ENCODE results near the gene ARL11.

DNA sequence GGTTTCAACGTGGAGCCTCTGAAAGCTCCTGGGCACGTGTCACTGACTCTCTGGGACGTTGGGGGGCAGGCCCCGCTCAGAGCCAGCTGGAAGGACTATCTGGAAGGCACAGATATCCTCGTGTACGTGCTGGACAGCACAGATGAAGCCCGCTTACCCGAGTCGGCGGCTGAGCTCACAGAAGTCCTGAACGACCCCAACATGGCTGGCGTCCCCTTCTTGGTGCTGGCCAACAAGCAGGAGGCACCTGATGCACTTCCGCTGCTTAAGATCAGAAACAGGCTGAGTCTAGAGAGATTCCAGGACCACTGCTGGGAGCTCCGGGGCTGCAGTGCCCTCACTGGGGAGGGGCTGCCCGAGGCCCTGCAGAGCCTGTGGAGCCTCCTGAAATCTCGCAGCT, 2.3 kb downstream of the ARL11 start:
- TF ChIP-seq, protein P1, sequence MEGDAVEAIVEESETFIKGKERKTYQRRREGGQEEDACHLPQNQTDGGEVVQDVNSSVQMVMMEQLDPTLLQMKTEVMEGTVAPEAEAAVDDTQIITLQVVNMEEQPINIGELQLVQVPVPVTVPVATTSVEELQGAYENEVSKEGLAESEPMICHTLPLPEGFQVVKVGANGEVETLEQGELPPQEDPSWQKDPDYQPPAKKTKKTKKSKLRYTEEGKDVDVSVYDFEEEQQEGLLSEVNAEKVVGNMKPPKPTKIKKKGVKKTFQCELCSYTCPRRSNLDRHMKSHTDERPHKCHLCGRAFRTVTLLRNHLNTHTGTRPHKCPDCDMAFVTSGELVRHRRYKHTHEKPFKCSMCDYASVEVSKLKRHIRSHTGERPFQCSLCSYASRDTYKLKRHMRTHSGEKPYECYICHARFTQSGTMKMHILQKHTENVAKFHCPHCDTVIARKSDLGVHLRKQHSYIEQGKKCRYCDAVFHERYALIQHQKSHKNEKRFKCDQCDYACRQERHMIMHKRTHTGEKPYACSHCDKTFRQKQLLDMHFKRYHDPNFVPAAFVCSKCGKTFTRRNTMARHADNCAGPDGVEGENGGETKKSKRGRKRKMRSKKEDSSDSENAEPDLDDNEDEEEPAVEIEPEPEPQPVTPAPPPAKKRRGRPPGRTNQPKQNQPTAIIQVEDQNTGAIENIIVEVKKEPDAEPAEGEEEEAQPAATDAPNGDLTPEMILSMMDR (IDR thresholded peaks at IDR 0.05): no peak
- TF ChIP-seq POLR2A (IDR thresholded peaks at IDR 0.05): no peak
